ENCODE results near the gene EIPR1.

EIPR1 gene

DNA sequence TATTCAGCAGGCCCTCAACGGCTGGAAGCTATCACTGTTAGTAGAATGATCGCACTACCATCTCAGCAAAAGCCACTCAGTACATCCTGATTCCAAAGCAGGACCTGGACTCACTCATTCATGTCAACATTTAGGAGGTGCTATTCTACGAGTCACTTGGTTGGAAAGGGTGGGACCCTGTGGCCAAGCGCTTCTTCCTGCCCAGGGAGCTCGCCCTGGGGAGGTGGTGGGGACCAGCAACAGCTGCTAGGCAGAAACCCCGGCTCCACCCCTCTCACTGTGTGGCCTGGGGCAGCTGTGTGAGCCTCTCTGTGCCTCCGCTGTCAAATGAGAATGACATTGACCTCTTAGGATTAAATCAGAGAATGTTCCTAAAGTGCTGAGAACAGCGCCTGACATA lies 231.4 kb downstream of the EIPR1 start:
- Histone ChIP-seq H3K27me3 (ENCODE audit: insufficient read depth, low read length) (no peaks in the 10 kb centered on the region), H3K4me3 (ENCODE audit: low read length) (no peak overlapping the region), H3K36me3 (ENCODE audit: insufficient read depth, low read length) (no peaks in the 10 kb centered on the region), H2AFZ (ENCODE audit: low read depth, low read length) (no peak overlapping the region), H3K9me3 (ENCODE audit: low read length) (peaks cover 2% of the 10 kb centered on the region), H3K4me1 (ENCODE audit: insufficient read depth, low read length) (peaks cover 21% of the 10 kb centered on the region)

- Histone ChIP-seq H3K36me3 (ENCODE audit: insufficient read depth, low read length) (no peaks in the 10 kb centered on the region), H2AFZ (ENCODE audit: low read depth, low read length) (no peak overlapping the region), H3K27me3 (ENCODE audit: insufficient read depth, low read length) (no peaks in the 10 kb centered on the region), H3K4me3 (ENCODE audit: low read length) (no peak overlapping the region), H3K9me3 (ENCODE audit: low read length) (peaks cover 2% of the 10 kb centered on the region), H3K4me1 (ENCODE audit: insufficient read depth, low read length) (peaks cover 21% of the 10 kb centered on the region)
Measured at GRCh38 chr2:3145471-3146021, 232.1 kb downstream of the EIPR1 start.

DNA sequence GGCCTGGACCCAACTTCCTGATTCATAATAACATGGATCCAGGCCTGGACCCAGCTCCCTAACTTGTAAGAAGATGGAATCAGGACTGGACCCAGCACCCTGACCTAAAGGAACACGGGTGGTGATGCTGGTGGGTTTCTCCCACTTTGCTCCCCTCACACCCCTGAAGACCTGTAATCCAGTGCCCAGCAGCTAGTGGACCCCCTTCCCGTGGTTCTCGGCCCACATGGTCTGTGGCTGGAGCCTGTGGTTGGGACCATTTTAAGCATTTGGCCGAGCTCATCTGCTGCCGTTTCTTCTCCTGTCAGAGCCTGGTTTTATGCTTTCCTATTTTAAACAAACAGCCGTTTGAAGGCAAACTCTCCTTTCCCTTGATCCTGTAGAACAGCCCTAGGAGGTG lies 232.8 kb downstream of the EIPR1 start:
- H3K4me3 ChIP-seq (ENCODE audit: low read length) = no peak overlapping the region
- H3K4me1 ChIP-seq (ENCODE audit: insufficient read depth, low read length) = peaks cover 21% of the 10 kb centered on the region
- H2AFZ ChIP-seq (ENCODE audit: low read depth, low read length) = no peak overlapping the region
- no peaks in the 10 kb centered on the region for H3K27me3 ChIP-seq (ENCODE audit: insufficient read depth, low read length)
- no peaks in the 10 kb centered on the region for H3K36me3 ChIP-seq (ENCODE audit: insufficient read depth, low read length)
- peaks cover 2% of the 10 kb centered on the region for H3K9me3 ChIP-seq (ENCODE audit: low read length)

DNA sequence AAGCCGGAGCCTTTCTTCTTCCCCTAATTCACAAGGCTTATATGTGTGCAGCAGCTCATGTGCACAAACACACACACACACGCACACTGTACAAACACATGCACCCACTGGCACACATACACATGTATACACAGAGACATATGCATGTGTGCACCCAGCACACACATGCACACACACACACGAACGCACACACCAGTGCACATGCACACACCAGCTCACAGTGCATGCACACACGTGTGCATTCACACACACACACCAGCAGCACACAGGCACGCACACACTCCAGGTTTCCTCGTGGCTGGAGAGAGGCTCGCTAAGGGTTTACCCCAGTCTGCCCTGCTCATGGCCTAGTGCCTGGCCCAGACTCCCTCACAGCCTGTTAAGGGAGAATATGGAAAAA lies 234.0 kb downstream of the EIPR1 start:
- no peaks in the 10 kb centered on the region for H3K36me3 ChIP-seq (ENCODE audit: insufficient read depth, low read length)
- no peak overlapping the region for H2AFZ ChIP-seq (ENCODE audit: low read depth, low read length)
- H3K4me1 ChIP-seq (ENCODE audit: insufficient read depth, low read length) = peaks cover 21% of the 10 kb centered on the region
- H3K9me3 ChIP-seq (ENCODE audit: low read length) = peaks cover 2% of the 10 kb centered on the region
- no peaks in the 10 kb centered on the region for H3K27me3 ChIP-seq (ENCODE audit: insufficient read depth, low read length)
- no peak overlapping the region for H3K4me3 ChIP-seq (ENCODE audit: low read length)

- Histone ChIP-seq H3K36me3 (ENCODE audit: insufficient read depth, low read length) (no peaks in the 10 kb centered on the region), H3K4me1 (ENCODE audit: insufficient read depth, low read length) (peaks cover 21% of the 10 kb centered on the region), H3K4me3 (ENCODE audit: low read length) (no peak overlapping the region), H3K9me3 (ENCODE audit: low read length) (peaks cover 2% of the 10 kb centered on the region), H3K27me3 (ENCODE audit: insufficient read depth, low read length) (no peaks in the 10 kb centered on the region), H2AFZ (ENCODE audit: low read depth, low read length) (no peak overlapping the region)
Measured at GRCh38 chr2:3142961-3143571, 234.6 kb downstream of the EIPR1 start.

DNA sequence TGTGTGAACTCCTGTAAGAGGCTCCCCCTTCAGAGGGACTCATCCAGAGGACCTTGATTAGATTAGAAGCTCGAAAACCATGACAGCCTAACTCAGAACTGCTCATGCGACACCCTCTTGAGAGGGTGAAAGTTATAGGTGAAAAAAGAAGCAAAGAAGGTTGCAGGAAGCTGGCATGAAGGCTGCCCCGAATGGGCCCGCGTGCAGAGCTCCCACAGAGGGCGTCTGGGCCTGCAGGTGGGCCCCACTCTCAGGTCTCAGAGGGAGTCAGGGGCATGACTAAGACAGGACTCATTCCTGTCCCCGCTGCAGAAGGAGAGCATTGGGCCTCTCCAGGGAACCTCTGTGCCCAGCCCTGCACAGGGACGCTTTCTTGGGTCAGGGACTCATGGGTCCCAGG lies 235.4 kb downstream of the EIPR1 start:
- Histone ChIP-seq H3K27me3 (ENCODE audit: insufficient read depth, low read length) (no peaks in the 10 kb centered on the region), H3K4me3 (ENCODE audit: low read length) (no peak overlapping the region), H2AFZ (ENCODE audit: low read depth, low read length) (no peak overlapping the region), H3K36me3 (ENCODE audit: insufficient read depth, low read length) (no peaks in the 10 kb centered on the region), H3K9me3 (ENCODE audit: low read length) (peaks cover 2% of the 10 kb centered on the region), H3K4me1 (ENCODE audit: insufficient read depth, low read length) (peaks cover 21% of the 10 kb centered on the region)

GRCh38 chr2:3141696-3142095 lies 235.9 kb downstream of the EIPR1 start:
- H3K9me3 ChIP-seq (ENCODE audit: low read length) = peaks cover 2% of the 10 kb centered on the region
- H3K4me1 ChIP-seq (ENCODE audit: insufficient read depth, low read length) = peaks cover 21% of the 10 kb centered on the region
- H3K27me3 ChIP-seq (ENCODE audit: insufficient read depth, low read length) = no peaks in the 10 kb centered on the region
- no peak overlapping the region for H2AFZ ChIP-seq (ENCODE audit: low read depth, low read length)
- H3K36me3 ChIP-seq (ENCODE audit: insufficient read depth, low read length) = no peaks in the 10 kb centered on the region
- H3K4me3 ChIP-seq (ENCODE audit: low read length) = no peak overlapping the region

GRCh38 chr2:3139906-3140305 lies 237.7 kb downstream of the EIPR1 start:
- Histone ChIP-seq H3K4me3 (ENCODE audit: low read length) (no peak overlapping the region), H3K36me3 (ENCODE audit: insufficient read depth, low read length) (no peaks in the 10 kb centered on the region), H3K27me3 (ENCODE audit: insufficient read depth, low read length) (no peaks in the 10 kb centered on the region), H3K4me1 (ENCODE audit: insufficient read depth, low read length) (peaks cover 21% of the 10 kb centered on the region), H3K9me3 (ENCODE audit: low read length) (peaks cover 2% of the 10 kb centered on the region), H2AFZ (ENCODE audit: low read depth, low read length) (no peak overlapping the region)
